ENCODE measurements around the gene PRDM15.

The PRDM15 gene

GRCh38 chr21:41755934-41756773 lies 123.0 kb downstream of the PRDM15 start:
- TF ChIP-seq CTCF (IDR thresholded peaks at IDR 0.05; ENCODE audit: extremely low read depth, insufficient read depth, missing control alignments) = no peak
- DNase-seq (ENCODE audit: low spot score) = no peak
- in situ Hi-C loops (cut with MboI; ENCODE audit: low pct_unique_long_range_greater_than_20kb, low sequenced_read_pairs, unreplicated experiment) = no loop called here

DNA sequence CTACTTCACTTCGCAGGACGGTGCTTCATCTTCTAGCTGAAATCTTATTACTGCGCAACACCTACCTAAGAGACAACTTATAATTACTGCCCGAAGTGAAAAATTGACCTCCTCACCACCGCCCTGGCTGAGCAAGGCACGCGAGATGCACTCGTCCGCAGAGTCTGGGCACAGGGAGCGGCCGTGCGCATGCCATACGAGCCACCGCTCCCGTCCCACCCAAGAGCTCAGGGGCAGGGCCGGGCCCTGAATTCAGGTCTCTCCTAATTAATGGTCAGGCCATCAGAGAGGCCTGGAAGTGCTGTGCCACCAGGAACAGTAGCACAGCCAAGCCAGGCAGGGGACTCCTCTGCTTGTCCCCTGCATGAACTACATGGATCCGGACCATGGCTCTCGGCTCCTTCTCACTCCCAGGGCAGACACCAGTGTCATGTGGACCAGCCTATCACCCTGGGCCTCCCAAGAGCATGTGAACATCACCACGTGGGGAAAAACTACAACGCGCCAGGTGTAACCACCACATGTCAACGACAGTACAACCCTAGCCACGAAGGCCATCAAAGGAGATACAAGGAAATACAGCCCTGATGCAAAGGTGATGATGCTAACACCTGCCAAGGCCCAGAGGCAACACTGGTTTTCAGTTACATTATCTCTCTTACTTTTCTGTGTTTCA lies 123.7 kb downstream of the PRDM15 start:
- no peak for TF ChIP-seq CTCF (IDR thresholded peaks at IDR 0.05; ENCODE audit: extremely low read depth, insufficient read depth, missing control alignments)
- no peak for DNase-seq (ENCODE audit: low spot score)
- in situ Hi-C loops (cut with MboI; ENCODE audit: low pct_unique_long_range_greater_than_20kb, low sequenced_read_pairs, unreplicated experiment) = no loop called here

- in situ Hi-C loops (cut with MboI; ENCODE audit: low pct_unique_long_range_greater_than_20kb, low sequenced_read_pairs, unreplicated experiment) = no loop called here
- no peak for TF ChIP-seq CTCF (IDR thresholded peaks at IDR 0.05; ENCODE audit: extremely low read depth, insufficient read depth, missing control alignments)
Measured at GRCh38 chr21:41754479-41754891, 124.7 kb downstream of the PRDM15 start.

DNA sequence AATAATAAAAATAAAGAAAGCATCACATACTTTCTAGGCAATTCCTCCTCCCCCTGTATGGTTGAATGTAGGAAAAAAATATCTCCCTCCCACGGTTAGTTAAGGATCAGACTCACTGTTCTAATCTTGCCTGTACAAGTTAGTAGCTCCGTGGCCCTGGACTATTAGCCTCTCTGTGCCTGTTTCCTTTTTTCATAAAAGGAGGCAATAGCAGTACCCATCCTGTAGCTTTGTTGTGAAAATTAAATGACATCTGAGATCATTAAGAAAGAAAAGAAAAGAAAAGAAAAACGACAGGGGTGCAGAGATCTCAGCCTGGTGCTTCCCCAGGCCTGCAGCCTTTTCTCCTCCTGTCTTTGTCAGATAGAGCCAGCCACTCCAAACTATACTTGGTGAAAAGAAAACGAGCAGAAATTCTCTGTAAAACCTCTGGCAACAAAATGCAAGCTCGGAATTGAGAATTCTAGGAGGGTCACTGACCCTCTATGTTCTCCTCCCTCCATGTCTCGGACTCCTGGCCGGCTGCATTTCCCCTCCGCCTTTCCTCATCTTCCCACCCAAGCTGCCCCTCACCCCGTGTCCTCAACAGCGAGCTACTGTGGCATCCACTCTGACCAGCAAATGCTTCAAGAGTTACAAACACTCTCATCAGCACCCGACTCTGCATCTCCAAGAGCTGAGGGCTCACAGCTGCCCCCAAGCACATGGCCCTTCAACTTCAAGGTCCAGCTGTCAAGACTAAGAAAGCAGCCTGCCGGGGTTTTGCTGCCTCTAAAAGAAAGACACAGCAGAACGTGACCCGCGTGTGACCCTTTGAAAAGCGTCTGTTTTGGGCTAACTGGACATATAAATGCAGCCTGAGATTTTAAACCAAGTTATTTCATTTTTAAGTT lies 125.9 kb downstream of the PRDM15 start:
- TF ChIP-seq CTCF (IDR thresholded peaks at IDR 0.05; ENCODE audit: extremely low read depth, insufficient read depth, missing control alignments) = no peak
- DNase-seq (ENCODE audit: low spot score) = no peak
- in situ Hi-C loops (cut with MboI; ENCODE audit: low pct_unique_long_range_greater_than_20kb, low sequenced_read_pairs, unreplicated experiment) = no loop called here

More at GRCh38 chr21:41754479-41754891, 124.7 kb downstream of the PRDM15 start:
- DNase-seq (ENCODE audit: low spot score) = no peak

- in situ Hi-C loops (cut with MboI; ENCODE audit: low pct_unique_long_range_greater_than_20kb, low sequenced_read_pairs, unreplicated experiment) = no loop called here
- no peak for DNase-seq (ENCODE audit: low spot score)
- no peak for TF ChIP-seq CTCF (IDR thresholded peaks at IDR 0.05; ENCODE audit: extremely low read depth, insufficient read depth, missing control alignments)
Measured at GRCh38 chr21:41752231-41752681, 126.9 kb downstream of the PRDM15 start.

- in situ Hi-C loops (cut with MboI; ENCODE audit: low pct_unique_long_range_greater_than_20kb, low sequenced_read_pairs, unreplicated experiment) = no loop called here
- DNase-seq (ENCODE audit: low spot score) = no peak
- TF ChIP-seq CTCF (IDR thresholded peaks at IDR 0.05; ENCODE audit: extremely low read depth, insufficient read depth, missing control alignments) = no peak
Measured at GRCh38 chr21:41751611-41752011, 127.5 kb downstream of the PRDM15 start.

Data from GM13977 (cell line).